Measurements from ENCODE around the gene LRCOL1.

Gene LRCOL1

GRCh38 chr12:132593938-132594358 is 16.4 kb downstream of the LRCOL1 start:
- peaks cover 14% of the 10 kb centered on the region for H3K4me1 ChIP-seq
- no peaks in the 10 kb centered on the region for H4K20me1 ChIP-seq
- H3K4me3 ChIP-seq, result no peak overlapping the region
- H3K9ac ChIP-seq, result no peak overlapping the region
- no peaks in the 10 kb centered on the region for H3K36me3 ChIP-seq
- H3K9me3 ChIP-seq, result no peaks in the 10 kb centered on the region
- no peak overlapping the region for H3K27ac ChIP-seq
- H3K4me2 ChIP-seq, result peak overlapping the region; percentile 25
- no peaks in the 10 kb centered on the region for H3K27me3 ChIP-seq
- no peak for TF ChIP-seq Cebpa-rat (IDR thresholded peaks at IDR 0.05)

GRCh38 chr12:132593521-132593920 is 16.9 kb downstream of the LRCOL1 start:
- H3K27ac ChIP-seq, result no peak overlapping the region
- peaks cover 14% of the 10 kb centered on the region for H3K4me1 ChIP-seq
- no peak for TF ChIP-seq Cebpa-rat (IDR thresholded peaks at IDR 0.05)
- no peaks in the 10 kb centered on the region for H3K36me3 ChIP-seq
- peak overlapping the region; percentile 25 for H3K4me2 ChIP-seq
- no peaks in the 10 kb centered on the region for H3K27me3 ChIP-seq
- no peak overlapping the region for H3K4me3 ChIP-seq
- H4K20me1 ChIP-seq, result no peaks in the 10 kb centered on the region
- no peak overlapping the region for H3K9ac ChIP-seq
- H3K9me3 ChIP-seq, result no peaks in the 10 kb centered on the region

GRCh38 chr12:132593071-132593470 is 17.3 kb downstream of the LRCOL1 start:
- no peak for TF ChIP-seq Cebpa-rat (IDR thresholded peaks at IDR 0.05)
- no peak overlapping the region for H3K9ac ChIP-seq
- no peaks in the 10 kb centered on the region for H3K36me3 ChIP-seq
- H4K20me1 ChIP-seq, result no peaks in the 10 kb centered on the region
- no peak overlapping the region for H3K4me2 ChIP-seq
- H3K9me3 ChIP-seq, result no peaks in the 10 kb centered on the region
- H3K27me3 ChIP-seq, result no peaks in the 10 kb centered on the region
- H3K4me3 ChIP-seq, result no peak overlapping the region
- no peak overlapping the region for H3K27ac ChIP-seq
- H3K4me1 ChIP-seq, result peaks cover 14% of the 10 kb centered on the region

- TF ChIP-seq Cebpa-rat (IDR thresholded peaks at IDR 0.05), result no peak
- H3K4me1 ChIP-seq, result peaks cover 11% of the 10 kb centered on the region
- H3K36me3 ChIP-seq, result no peaks in the 10 kb centered on the region
- H3K4me3 ChIP-seq, result no peak overlapping the region
- no peaks in the 10 kb centered on the region for H3K9me3 ChIP-seq
- H3K9ac ChIP-seq, result no peak overlapping the region
- no peaks in the 10 kb centered on the region for H4K20me1 ChIP-seq
- H3K27ac ChIP-seq, result no peak overlapping the region
- no peak overlapping the region for H3K4me2 ChIP-seq
- H3K27me3 ChIP-seq, result no peaks in the 10 kb centered on the region
Measured at GRCh38 chr12:132592282-132592970, 18.0 kb downstream of the LRCOL1 start.

DNA sequence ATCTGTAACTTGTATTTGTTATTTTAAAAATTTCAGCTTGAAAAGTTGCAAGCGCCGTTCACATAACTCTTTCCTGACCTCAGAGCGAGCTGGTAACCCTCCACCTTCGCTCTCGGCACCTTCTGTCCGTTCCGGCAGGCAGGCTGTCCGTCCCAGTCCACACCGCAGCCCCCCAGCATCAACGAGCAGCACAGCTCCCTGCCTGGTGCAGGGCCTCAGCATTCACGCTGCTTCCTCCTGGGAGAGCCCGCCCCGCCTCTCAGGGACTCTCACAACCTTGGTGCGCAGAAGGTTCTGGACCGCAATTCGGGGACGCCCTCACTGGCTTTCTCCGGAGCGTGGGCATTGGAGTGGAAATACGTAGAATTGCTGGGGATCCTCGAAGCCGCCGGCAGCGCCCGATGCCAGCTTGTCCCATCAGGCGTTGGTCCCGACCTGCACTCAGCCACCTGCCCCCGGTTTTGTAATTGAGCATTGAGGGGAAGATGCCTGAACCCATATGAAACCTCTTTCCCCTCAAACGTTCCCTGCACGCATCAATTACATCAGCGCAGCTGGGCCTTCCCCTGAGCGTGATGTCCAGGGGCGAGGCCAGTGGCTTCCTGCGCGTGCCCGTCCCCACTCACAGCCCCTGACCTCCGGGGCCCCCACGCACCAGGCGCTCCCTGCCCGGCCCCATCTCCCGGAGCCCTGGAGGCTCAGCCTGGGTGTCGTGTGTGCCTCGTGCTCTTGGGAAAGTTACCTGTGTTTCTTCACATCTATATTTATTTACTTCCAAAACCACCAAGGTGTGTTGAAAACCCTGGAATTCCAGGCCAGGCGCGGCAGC is 19.1 kb downstream of the LRCOL1 start:
- Histone ChIP-seq H3K27ac (no peak overlapping the region), H3K4me3 (no peak overlapping the region), H3K27me3 (no peaks in the 10 kb centered on the region), H4K20me1 (no peaks in the 10 kb centered on the region), H3K9ac (no peak overlapping the region), H3K36me3 (no peaks in the 10 kb centered on the region), H3K9me3 (no peaks in the 10 kb centered on the region), H3K4me2 (no peak overlapping the region), H3K4me1 (peaks cover 6% of the 10 kb centered on the region)
- no peak for TF ChIP-seq Cebpa-rat (IDR thresholded peaks at IDR 0.05)

- H3K36me3 ChIP-seq, result peaks cover 10% of the 10 kb centered on the region
- no peaks in the 10 kb centered on the region for H3K27me3 ChIP-seq
- no peak for TF ChIP-seq Cebpa-rat (IDR thresholded peaks at IDR 0.05)
- peaks cover 21% of the 10 kb centered on the region for H4K20me1 ChIP-seq
- no peak overlapping the region for H3K9ac ChIP-seq
- no peak overlapping the region for H3K27ac ChIP-seq
- peaks cover 3% of the 10 kb centered on the region for H3K4me1 ChIP-seq
- no peak overlapping the region for H3K4me3 ChIP-seq
- H3K9me3 ChIP-seq, result no peaks in the 10 kb centered on the region
- H3K4me2 ChIP-seq, result no peak overlapping the region
Measured at GRCh38 chr12:132588821-132589669, 21.3 kb downstream of the LRCOL1 start.

GRCh38 chr12:132588319-132588718 is 22.1 kb downstream of the LRCOL1 start:
- H3K27me3 ChIP-seq, result no peaks in the 10 kb centered on the region

DNA sequence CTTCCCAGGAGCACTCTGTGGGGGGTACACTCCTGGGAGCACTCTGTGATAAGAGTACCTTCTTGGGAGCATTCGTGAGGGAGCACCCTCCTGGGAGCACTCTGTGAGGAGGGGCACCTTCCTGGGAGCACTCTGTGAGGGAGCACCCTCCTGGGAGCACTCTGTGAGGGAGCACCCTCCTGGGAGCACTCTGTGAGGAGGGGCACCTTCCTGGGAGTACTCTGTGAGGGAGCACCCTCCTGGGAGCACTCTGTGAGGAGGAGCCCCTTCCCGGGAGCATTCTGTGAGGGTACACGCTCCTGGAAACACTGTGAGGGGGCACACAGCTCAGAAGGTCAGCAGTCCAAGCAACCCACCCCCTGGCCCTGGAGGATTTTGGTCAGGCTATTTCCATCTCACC is 22.6 kb downstream of the LRCOL1 start:
- Histone ChIP-seq H3K27me3 (no peaks in the 10 kb centered on the region), H3K36me3 (peaks cover 22% of the 10 kb centered on the region), H4K20me1 (peaks cover 32% of the 10 kb centered on the region), H3K9ac (no peak overlapping the region), H3K9me3 (no peaks in the 10 kb centered on the region), H3K27ac (no peak overlapping the region), H3K4me3 (no peak overlapping the region), H3K4me2 (no peak overlapping the region), H3K4me1 (no peaks in the 10 kb centered on the region)
- no peak for TF ChIP-seq Cebpa-rat (IDR thresholded peaks at IDR 0.05)

More at GRCh38 chr12:132588319-132588718, 22.1 kb downstream of the LRCOL1 start:
- Histone ChIP-seq H3K9ac (no peak overlapping the region), H3K4me3 (no peak overlapping the region), H3K4me1 (no peaks in the 10 kb centered on the region), H3K9me3 (no peaks in the 10 kb centered on the region), H3K4me2 (no peak overlapping the region), H3K27ac (no peak overlapping the region), H3K36me3 (peaks cover 17% of the 10 kb centered on the region), H4K20me1 (peaks cover 27% of the 10 kb centered on the region)
- TF ChIP-seq Cebpa-rat (IDR thresholded peaks at IDR 0.05), result no peak

DNA sequence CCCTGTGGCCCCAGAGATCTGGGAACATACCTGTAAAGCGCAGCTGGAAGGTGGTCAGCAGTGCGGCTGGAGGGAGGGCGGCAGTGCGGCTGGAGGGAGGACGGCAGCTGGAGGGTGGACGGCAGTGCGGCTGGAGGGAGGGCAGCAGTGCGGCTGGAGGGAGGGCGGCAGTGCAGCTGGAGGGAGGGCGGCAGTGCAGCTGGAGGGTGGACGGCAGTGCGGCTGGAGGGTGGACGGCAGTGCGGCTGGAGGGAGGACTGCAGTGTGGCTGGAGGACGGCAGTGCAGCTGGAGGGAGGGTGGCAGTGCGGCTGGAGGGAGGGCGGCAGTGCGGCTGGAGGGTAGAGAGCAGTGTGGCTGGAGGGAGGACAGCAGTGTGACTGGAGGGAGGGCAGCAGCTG is 23.5 kb downstream of the LRCOL1 start:
- Histone ChIP-seq H3K27me3 (no peaks in the 10 kb centered on the region), H3K4me2 (no peak overlapping the region), H3K9me3 (no peaks in the 10 kb centered on the region), H3K36me3 (peaks cover 30% of the 10 kb centered on the region), H3K4me1 (no peaks in the 10 kb centered on the region), H4K20me1 (peaks cover 39% of the 10 kb centered on the region), H3K27ac (no peak overlapping the region), H3K4me3 (no peak overlapping the region), H3K9ac (no peak overlapping the region)
- TF ChIP-seq Cebpa-rat (IDR thresholded peaks at IDR 0.05), result no peak
